Measurements from ENCODE around the gene HDLBP.

HDLBP gene

GRCh38 chr2:241204490-241204889 lies 111.0 kb downstream of the HDLBP start:
- no peak for DNase-seq (ENCODE audit: low spot score)
- Histone ChIP-seq H3K4me1 (ENCODE audit: control insufficient read depth in 2 of 2, insufficient read depth in 1 of 2, low read depth in 1 of 2, low read length in 2 of 2) (no peaks in the 10 kb centered on the region), H3K14ac (ENCODE audit: low read length) (peak overlapping the region; percentile 47)

GRCh38 chr2:241204010-241204384 lies 111.5 kb downstream of the HDLBP start:
- Histone ChIP-seq H4K8ac (ENCODE audit: low read depth, low read length) (no peak overlapping the region), H4K91ac (ENCODE audit: low read depth, low read length, poor library complexity) (no peak overlapping the region), H3K9me3 (replicated peaks in 1 of 2; ENCODE audit: control insufficient read depth in 2 of 2, insufficient read depth in 1 of 2, low read depth in 1 of 2, low read length in 2 of 2) (no peaks in the 10 kb centered on the region), H2BK12ac (ENCODE audit: low read length) (no peak overlapping the region), H3K79me1 (ENCODE audit: low read depth, low read length) (peaks cover 2% of the 10 kb centered on the region), H3K4me3 (ENCODE audit: low read length in 2 of 2) (no peak overlapping the region), H3K36me3 (replicated peaks in 1 of 2; ENCODE audit: control insufficient read depth in 2 of 2, insufficient read depth in 2 of 2, low read length in 2 of 2) (no peaks in the 10 kb centered on the region), H3K9ac (ENCODE audit: low read depth, low read length, poor library complexity) (peak overlapping the region; percentile 44), H2BK120ac (ENCODE audit: low read depth, low read length) (no peak overlapping the region), H2AK5ac (ENCODE audit: low read depth, low read length) (peak overlapping the region; percentile 96), H2BK15ac (ENCODE audit: low read length) (peak overlapping the region; percentile 37), H3K14ac (ENCODE audit: low read length) (peak overlapping the region; percentile 56), H3K4me2 (ENCODE audit: insufficient read depth, low read length, poor library complexity, severe bottlenecking) (peak overlapping the region; percentile 18), H2AFZ (ENCODE audit: low read length) (no peak overlapping the region), H3K27ac (replicated peaks; ENCODE audit: low read length) (no peak overlapping the region), H3K27me3 (ENCODE audit: control insufficient read depth in 3 of 3, insufficient read depth in 3 of 3, low read depth in 1 of 3, low read length in 3 of 3) (peaks cover 0 to 17% (median 0%) of the 10 kb centered on the region in 3 experiments), H3K4me1 (ENCODE audit: control insufficient read depth in 2 of 2, insufficient read depth in 1 of 2, low read depth in 1 of 2, low read length in 2 of 2) (peaks cover 0 to 2% of the 10 kb centered on the region in 2 donors), H2BK5ac (ENCODE audit: low read length) (no peak overlapping the region), H3K18ac (ENCODE audit: low read length) (peak overlapping the region; percentile 90), H3K23ac (ENCODE audit: low read depth, low read length, poor library complexity) (peak overlapping the region; percentile 65), H3K4ac (ENCODE audit: low read length) (no peak overlapping the region)
- DNase-seq (ENCODE audit: low spot score): no peak
- WGBS, 2 donors (ENCODE audit: extremely low coverage in 2 of 2, insufficient read length in 2 of 2, insufficient replicate concordance in 1 of 2): no CpG with 5 or more reads among the region's 10 CpGs

More at GRCh38 chr2:241204490-241204889, 111.0 kb downstream of the HDLBP start:
- H3K4me2 ChIP-seq (ENCODE audit: insufficient read depth, low read length, poor library complexity, severe bottlenecking): no peak overlapping the region
- H2BK12ac ChIP-seq (ENCODE audit: low read length): no peak overlapping the region
- H4K8ac ChIP-seq (ENCODE audit: low read depth, low read length): no peak overlapping the region
- no peak overlapping the region for H2BK15ac ChIP-seq (ENCODE audit: low read length)
- H3K9ac ChIP-seq (ENCODE audit: low read depth, low read length, poor library complexity): no peak overlapping the region
- no peak overlapping the region for H3K27ac ChIP-seq (replicated peaks; ENCODE audit: low read length)
- H2AK5ac ChIP-seq (ENCODE audit: low read depth, low read length): peak overlapping the region; percentile 96
- no peak overlapping the region for H4K91ac ChIP-seq (ENCODE audit: low read depth, low read length, poor library complexity)
- H3K18ac ChIP-seq (ENCODE audit: low read length): peak overlapping the region; percentile 64
- no peak overlapping the region for H3K4ac ChIP-seq (ENCODE audit: low read length)
- no peaks in the 10 kb centered on the region for H3K9me3 ChIP-seq (replicated peaks in 1 of 2; ENCODE audit: control insufficient read depth in 2 of 2, insufficient read depth in 1 of 2, low read depth in 1 of 2, low read length in 2 of 2)
- H3K27me3 ChIP-seq (ENCODE audit: control insufficient read depth in 3 of 3, insufficient read depth in 3 of 3, low read depth in 1 of 3, low read length in 3 of 3): peaks cover 0 to 15% (median 0%) of the 10 kb centered on the region in 3 experiments
- H2AFZ ChIP-seq (ENCODE audit: low read length): no peak overlapping the region
- WGBS, 2 donors (ENCODE audit: extremely low coverage in 2 of 2, insufficient read length in 2 of 2, insufficient replicate concordance in 1 of 2): no CpG with 5 or more reads among the region's 4 CpGs
- H3K23ac ChIP-seq (ENCODE audit: low read depth, low read length, poor library complexity): no peak overlapping the region
- H3K36me3 ChIP-seq (replicated peaks in 1 of 2; ENCODE audit: control insufficient read depth in 2 of 2, insufficient read depth in 2 of 2, low read length in 2 of 2): no peaks in the 10 kb centered on the region
- no peak overlapping the region for H2BK120ac ChIP-seq (ENCODE audit: low read depth, low read length)
- H3K4me3 ChIP-seq (ENCODE audit: low read length in 2 of 2): no peak overlapping the region
- no peak overlapping the region for H2BK5ac ChIP-seq (ENCODE audit: low read length)
- peaks cover 2% of the 10 kb centered on the region for H3K79me1 ChIP-seq (ENCODE audit: low read depth, low read length)

GRCh38 chr2:241203218-241204009 lies 112.1 kb downstream of the HDLBP start:
- Histone ChIP-seq H2BK5ac (ENCODE audit: low read length) (no peak overlapping the region), H3K27ac (replicated peaks; ENCODE audit: low read length) (no peak overlapping the region), H3K36me3 (replicated peaks in 1 of 2; ENCODE audit: control insufficient read depth in 2 of 2, insufficient read depth in 2 of 2, low read length in 2 of 2) (no peaks in the 10 kb centered on the region), H3K9ac (ENCODE audit: low read depth, low read length, poor library complexity) (no peak overlapping the region), H3K79me1 (ENCODE audit: low read depth, low read length) (peaks cover 2% of the 10 kb centered on the region), H3K18ac (ENCODE audit: low read length) (peak overlapping the region; percentile 90), H3K9me3 (replicated peaks in 1 of 2; ENCODE audit: control insufficient read depth in 2 of 2, insufficient read depth in 1 of 2, low read depth in 1 of 2, low read length in 2 of 2) (no peaks in the 10 kb centered on the region), H3K27me3 (ENCODE audit: control insufficient read depth in 3 of 3, insufficient read depth in 3 of 3, low read depth in 1 of 3, low read length in 3 of 3) (peaks cover 0 to 22% (median 0%) of the 10 kb centered on the region in 3 experiments), H2AFZ (ENCODE audit: low read length) (no peak overlapping the region), H2BK120ac (ENCODE audit: low read depth, low read length) (no peak overlapping the region), H4K8ac (ENCODE audit: low read depth, low read length) (no peak overlapping the region), H2AK5ac (ENCODE audit: low read depth, low read length) (peak overlapping the region; percentile 96), H3K4me3 (ENCODE audit: low read length in 2 of 2) (no peak overlapping the region), H2BK12ac (ENCODE audit: low read length) (peak overlapping the region; percentile 90), H3K4me2 (ENCODE audit: insufficient read depth, low read length, poor library complexity, severe bottlenecking) (no peak overlapping the region), H3K14ac (ENCODE audit: low read length) (peak overlapping the region; percentile 56), H2BK15ac (ENCODE audit: low read length) (peak overlapping the region; percentile 37), H3K4me1 (ENCODE audit: control insufficient read depth in 2 of 2, insufficient read depth in 1 of 2, low read depth in 1 of 2, low read length in 2 of 2) (peaks cover 0 to 2% of the 10 kb centered on the region in 2 donors), H4K91ac (ENCODE audit: low read depth, low read length, poor library complexity) (no peak overlapping the region), H3K23ac (ENCODE audit: low read depth, low read length, poor library complexity) (peak overlapping the region; percentile 65), H3K4ac (ENCODE audit: low read length) (no peak overlapping the region)
- DNase-seq (ENCODE audit: low spot score): no peak
- no CpG with 5 or more reads among the region's 27 CpGs for WGBS, 2 donors (ENCODE audit: extremely low coverage in 2 of 2, insufficient read length in 2 of 2, insufficient replicate concordance in 1 of 2)

GRCh38 chr2:241202681-241203080 lies 112.8 kb downstream of the HDLBP start:
- no peak overlapping the region for H3K4me2 ChIP-seq (ENCODE audit: insufficient read depth, low read length, poor library complexity, severe bottlenecking)
- H2BK5ac ChIP-seq (ENCODE audit: low read length): no peak overlapping the region
- no peak overlapping the region for H2BK15ac ChIP-seq (ENCODE audit: low read length)
- H4K91ac ChIP-seq (ENCODE audit: low read depth, low read length, poor library complexity): no peak overlapping the region
- H3K18ac ChIP-seq (ENCODE audit: low read length): peak overlapping the region; percentile 64
- no peak overlapping the region for H2AFZ ChIP-seq (ENCODE audit: low read length)
- no peak overlapping the region for H3K4ac ChIP-seq (ENCODE audit: low read length)
- no peak for DNase-seq (ENCODE audit: low spot score)
- H3K36me3 ChIP-seq (replicated peaks in 1 of 2; ENCODE audit: control insufficient read depth in 2 of 2, insufficient read depth in 2 of 2, low read length in 2 of 2): no peaks in the 10 kb centered on the region
- H3K4me1 ChIP-seq (ENCODE audit: control insufficient read depth in 2 of 2, insufficient read depth in 1 of 2, low read depth in 1 of 2, low read length in 2 of 2): peaks cover 0 to 2% of the 10 kb centered on the region in 2 donors
- H2BK120ac ChIP-seq (ENCODE audit: low read depth, low read length): no peak overlapping the region
- peaks cover 2% of the 10 kb centered on the region for H3K79me1 ChIP-seq (ENCODE audit: low read depth, low read length)
- no peak overlapping the region for H3K4me3 ChIP-seq (ENCODE audit: low read length in 2 of 2)
- no peak overlapping the region for H3K23ac ChIP-seq (ENCODE audit: low read depth, low read length, poor library complexity)
- H3K14ac ChIP-seq (ENCODE audit: low read length): no peak overlapping the region
- peaks cover 0 to 20% (median 0%) of the 10 kb centered on the region in 3 experiments for H3K27me3 ChIP-seq (ENCODE audit: control insufficient read depth in 3 of 3, insufficient read depth in 3 of 3, low read depth in 1 of 3, low read length in 3 of 3)
- H3K9ac ChIP-seq (ENCODE audit: low read depth, low read length, poor library complexity): no peak overlapping the region
- no peak overlapping the region for H3K27ac ChIP-seq (replicated peaks; ENCODE audit: low read length)
- H2BK12ac ChIP-seq (ENCODE audit: low read length): no peak overlapping the region
- no peaks in the 10 kb centered on the region for H3K9me3 ChIP-seq (replicated peaks in 1 of 2; ENCODE audit: control insufficient read depth in 2 of 2, insufficient read depth in 1 of 2, low read depth in 1 of 2, low read length in 2 of 2)
- no peak overlapping the region for H2AK5ac ChIP-seq (ENCODE audit: low read depth, low read length)
- H4K8ac ChIP-seq (ENCODE audit: low read depth, low read length): no peak overlapping the region
- WGBS, 2 donors (ENCODE audit: extremely low coverage in 2 of 2, insufficient read length in 2 of 2, insufficient replicate concordance in 1 of 2): no CpG with 5 or more reads among the region's 9 CpGs
